HepG2 (cell line): ENCODE results near the gene GALNT1.

ENCODE experiments used
- ATF7 ChIP-seq, 2 experiments: fragments of 450-650 bp in 1 of 2; sonication (generic) in 1 of 2; formaldehyde crosslinking in 1 of 2; IDR thresholded peaks; 2 replicates each; pipeline versions ENCODE4 v1.4.0 to v1.6.1; 2016 to 2020; ENCODE audit warnings: antibody characterized with exemption in 1 of 2, mild to moderate bottlenecking in 1 of 2, missing genetic modification reagents in 1 of 2
- CREB3 ChIP-seq: sonication (generic); formaldehyde crosslinking; IDR thresholded peaks from 2 replicates; pipeline ENCODE4 v1.5.0; 2020; ENCODE audit warnings: missing genetic modification reagents
- EED ChIP-seq: sonication (generic); formaldehyde crosslinking; IDR thresholded peaks from 2 replicates; pipeline ENCODE4 v1.5.0; 2020; ENCODE audit warnings: mild to moderate bottlenecking, missing genetic modification reagents
- SALL2 ChIP-seq: sonication (generic); formaldehyde crosslinking; IDR thresholded peaks from 2 replicates; pipeline ENCODE4 v1.8.1; 2023; ENCODE audit warnings: mild to moderate bottlenecking, missing genetic modification reagents, inconsistent platforms
- ZNF589 ChIP-seq: sonication (generic); formaldehyde crosslinking; conservative IDR thresholded peaks from 2 replicates; pipeline ENCODE4 v1.8.0; 2022; ENCODE audit warnings: mild to moderate bottlenecking, moderate library complexity, missing genetic modification reagents
- TF ChIP-seq, protein P1 (sequence below): sonication (generic); formaldehyde crosslinking; IDR thresholded peaks from 2 replicates; pipeline ENCODE4 v1.5.0; 2020; ENCODE audit warnings: mild to moderate bottlenecking, missing genetic modification reagents, moderate library complexity
- TF ChIP-seq, protein P2 (sequence below): IDR thresholded peaks from 2 replicates; pipeline ENCODE4 v1.6.1; 2012; ENCODE audit warnings: inconsistent platforms

GRCh38 chr18:35683021-35683420, 101.5 kb downstream of the GALNT1 start:
- TF ChIP-seq, protein P1, sequence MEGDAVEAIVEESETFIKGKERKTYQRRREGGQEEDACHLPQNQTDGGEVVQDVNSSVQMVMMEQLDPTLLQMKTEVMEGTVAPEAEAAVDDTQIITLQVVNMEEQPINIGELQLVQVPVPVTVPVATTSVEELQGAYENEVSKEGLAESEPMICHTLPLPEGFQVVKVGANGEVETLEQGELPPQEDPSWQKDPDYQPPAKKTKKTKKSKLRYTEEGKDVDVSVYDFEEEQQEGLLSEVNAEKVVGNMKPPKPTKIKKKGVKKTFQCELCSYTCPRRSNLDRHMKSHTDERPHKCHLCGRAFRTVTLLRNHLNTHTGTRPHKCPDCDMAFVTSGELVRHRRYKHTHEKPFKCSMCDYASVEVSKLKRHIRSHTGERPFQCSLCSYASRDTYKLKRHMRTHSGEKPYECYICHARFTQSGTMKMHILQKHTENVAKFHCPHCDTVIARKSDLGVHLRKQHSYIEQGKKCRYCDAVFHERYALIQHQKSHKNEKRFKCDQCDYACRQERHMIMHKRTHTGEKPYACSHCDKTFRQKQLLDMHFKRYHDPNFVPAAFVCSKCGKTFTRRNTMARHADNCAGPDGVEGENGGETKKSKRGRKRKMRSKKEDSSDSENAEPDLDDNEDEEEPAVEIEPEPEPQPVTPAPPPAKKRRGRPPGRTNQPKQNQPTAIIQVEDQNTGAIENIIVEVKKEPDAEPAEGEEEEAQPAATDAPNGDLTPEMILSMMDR (CRISPR knock-in tag): no peak
- TF ChIP-seq, protein P2, sequence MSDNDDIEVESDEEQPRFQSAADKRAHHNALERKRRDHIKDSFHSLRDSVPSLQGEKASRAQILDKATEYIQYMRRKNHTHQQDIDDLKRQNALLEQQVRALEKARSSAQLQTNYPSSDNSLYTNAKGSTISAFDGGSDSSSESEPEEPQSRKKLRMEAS: no peak
- TF ChIP-seq CREB3 (no peak), EED (no peak), ATF7 (IDR thresholded peaks at IDR 0.05) (no peak), ATF7 (CRISPR knock-in tag; IDR thresholded peaks at IDR 0.05) (no peak), SALL2 (CRISPR knock-in tag) (no peak), ZNF589 (CRISPR knock-in tag) (no peak)
